MM.1S (cell line): ENCODE data around the gene R3HDM1.

Experiments
- DNase-seq: peaks from one replicate; pipeline ENCODE4 v3.0.0-alpha.2; 2015
- H2AFZ ChIP-seq: fragments of 300-600 bp; sonication (generic); 2 replicates; pipeline ENCODE4 v1.6.0; 2016; ENCODE audit warnings: antibody characterized with exemption, low read length
- H3F3A ChIP-seq: fragments of 300-600 bp; sonication (generic); 2 replicates; pipeline ENCODE4 v1.6.1; 2016; ENCODE audit warnings: mild to moderate bottlenecking, antibody characterized with exemption, low read length, moderate library complexity, mixed read lengths; ENCODE audit not compliant: insufficient read depth
- H3K27ac ChIP-seq: fragments of 300-600 bp; sonication (generic); 2 replicates; pipeline ENCODE4 v1.5.1; 2016; ENCODE audit warnings: mild to moderate bottlenecking, low read length
- H3K27me3 ChIP-seq: fragments of 300-600 bp; sonication (generic); replicated peaks from 2 replicates; pipeline ENCODE4 v1.6.0; 2016; ENCODE audit warnings: low read length; ENCODE audit not compliant: insufficient read depth
- H3K36me3 ChIP-seq: fragments of 300-600 bp; sonication (generic); replicated peaks from 2 replicates; pipeline ENCODE4 v1.6.1; 2016; ENCODE audit warnings: mild to moderate bottlenecking, low read length, mixed read lengths; ENCODE audit not compliant: insufficient read depth
- H3K4me1 ChIP-seq: fragments of 300-600 bp; sonication (generic); 2 replicates; pipeline ENCODE4 v1.6.1; 2016; ENCODE audit warnings: low read length, mixed read lengths
- H3K4me2 ChIP-seq: fragments of 300-600 bp; sonication (generic); 2 replicates; pipeline ENCODE4 v1.6.0; 2016; ENCODE audit warnings: low read depth, low read length
- H3K4me3 ChIP-seq: fragments of 300-600 bp; sonication (generic); 2 replicates; pipeline ENCODE4 v1.5.1; 2016; ENCODE audit warnings: low read length, mixed read lengths
- H3K79me2 ChIP-seq: fragments of 300-600 bp; sonication (generic); 2 replicates; pipeline ENCODE4 v1.6.1; 2016; ENCODE audit warnings: mixed run types, low read length, mixed read lengths
- H3K9ac ChIP-seq: fragments of 300-600 bp; sonication (generic); 2 replicates; pipeline ENCODE4 v1.6.1; 2016; ENCODE audit warnings: low read length, mixed read lengths
- H3K9me2 ChIP-seq: fragments of 300-600 bp; sonication (generic); replicated peaks from 2 replicates; pipeline ENCODE4 v1.6.1; 2016; ENCODE audit warnings: mild to moderate bottlenecking, low read length, mixed read lengths; ENCODE audit not compliant: insufficient read depth
- H3K9me3 ChIP-seq: fragments of 300-600 bp; sonication (generic); replicated peaks from 2 replicates; pipeline ENCODE4 v1.6.1; 2016; ENCODE audit warnings: mild to moderate bottlenecking, low read length, mixed read lengths; ENCODE audit not compliant: insufficient read depth
- H4K20me1 ChIP-seq: fragments of 300-600 bp; sonication (generic); 2 replicates; pipeline ENCODE4 v1.6.1; 2016; ENCODE audit warnings: mild to moderate bottlenecking, low read length, moderate library complexity, mixed read lengths; ENCODE audit not compliant: insufficient read depth
- EZH2 ChIP-seq: fragments of 300-600 bp; sonication (generic); optimal IDR thresholded peaks from 2 replicates; pipeline ENCODE3; 2017; ENCODE audit warnings: low read depth, mild to moderate bottlenecking, antibody characterized with exemption, low read length, mixed read lengths
- EZH2phosphoT487 ChIP-seq: fragments of 300-600 bp; sonication (generic); IDR thresholded peaks from 2 replicates; pipeline ENCODE4 v1.6.1; 2018; ENCODE audit warnings: antibody characterized with exemption, low read length
- TF ChIP-seq, protein P1 (sequence below): fragments of 300-600 bp; sonication (generic); IDR thresholded peaks from 2 replicates; pipeline ENCODE4 v1.5.1; 2016; ENCODE audit warnings: antibody characterized with exemption, low read length, mixed read lengths

The R3HDM1 gene

DNA sequence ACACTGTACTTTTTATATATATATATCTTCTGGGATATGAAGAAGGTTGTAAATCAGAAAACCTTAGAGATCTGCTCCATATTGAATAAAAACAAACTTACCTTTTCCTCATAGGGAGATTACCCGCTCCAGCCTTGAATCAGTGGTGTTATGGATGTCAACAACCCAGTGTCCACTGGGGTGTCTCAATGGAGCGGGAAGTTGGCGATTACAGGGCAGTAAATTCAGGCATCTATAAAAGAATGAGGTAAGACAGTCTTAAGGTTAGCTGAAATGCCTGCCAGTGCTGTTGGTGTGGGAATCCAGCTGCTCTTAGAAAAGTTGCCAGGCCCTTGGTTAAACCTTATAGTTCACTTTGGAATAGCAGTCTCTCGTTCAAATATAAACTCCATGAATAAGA, 102.3 kb downstream of the R3HDM1 start:
- Histone ChIP-seq H3K4me1 (no peaks in the 10 kb centered on the region), H3K36me3 (0 out of 2 replicates have a peak, but pooled peaks cover 6% of the 10 kb centered on the region), H3K4me3 (no peak overlapping the region), H3K27ac (no peak overlapping the region), H3F3A (no peaks in the 10 kb centered on the region), H3K9me3 (no peaks in the 10 kb centered on the region), H3K4me2 (no peak overlapping the region), H3K79me2 (no peaks in the 10 kb centered on the region), H4K20me1 (no peaks in the 10 kb centered on the region), H3K9me2 (no peaks in the 10 kb centered on the region), H2AFZ (no peak overlapping the region), H3K27me3 (no peaks in the 10 kb centered on the region), H3K9ac (no peak overlapping the region)
- DNase-seq = no peak
- TF ChIP-seq EZH2 (no peak), EZH2phosphoT487 (no peak)
- TF ChIP-seq, protein P1, sequence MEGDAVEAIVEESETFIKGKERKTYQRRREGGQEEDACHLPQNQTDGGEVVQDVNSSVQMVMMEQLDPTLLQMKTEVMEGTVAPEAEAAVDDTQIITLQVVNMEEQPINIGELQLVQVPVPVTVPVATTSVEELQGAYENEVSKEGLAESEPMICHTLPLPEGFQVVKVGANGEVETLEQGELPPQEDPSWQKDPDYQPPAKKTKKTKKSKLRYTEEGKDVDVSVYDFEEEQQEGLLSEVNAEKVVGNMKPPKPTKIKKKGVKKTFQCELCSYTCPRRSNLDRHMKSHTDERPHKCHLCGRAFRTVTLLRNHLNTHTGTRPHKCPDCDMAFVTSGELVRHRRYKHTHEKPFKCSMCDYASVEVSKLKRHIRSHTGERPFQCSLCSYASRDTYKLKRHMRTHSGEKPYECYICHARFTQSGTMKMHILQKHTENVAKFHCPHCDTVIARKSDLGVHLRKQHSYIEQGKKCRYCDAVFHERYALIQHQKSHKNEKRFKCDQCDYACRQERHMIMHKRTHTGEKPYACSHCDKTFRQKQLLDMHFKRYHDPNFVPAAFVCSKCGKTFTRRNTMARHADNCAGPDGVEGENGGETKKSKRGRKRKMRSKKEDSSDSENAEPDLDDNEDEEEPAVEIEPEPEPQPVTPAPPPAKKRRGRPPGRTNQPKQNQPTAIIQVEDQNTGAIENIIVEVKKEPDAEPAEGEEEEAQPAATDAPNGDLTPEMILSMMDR = no peak

GRCh38 chr2:135635212-135635835, 104.0 kb downstream of the R3HDM1 start:
- H3K79me2 ChIP-seq = no peaks in the 10 kb centered on the region
- H3K4me2 ChIP-seq = no peak overlapping the region
- no peaks in the 10 kb centered on the region for H3K9me2 ChIP-seq
- no peak overlapping the region for H3K9ac ChIP-seq
- DNase-seq = no peak
- H3F3A ChIP-seq = no peaks in the 10 kb centered on the region
- H3K36me3 ChIP-seq = 0 out of 2 replicates have a peak, but pooled peaks cover 6% of the 10 kb centered on the region
- no peak overlapping the region for H3K27ac ChIP-seq
- TF ChIP-seq, protein P1 = no peak
- TF ChIP-seq EZH2phosphoT487 = no peak
- no peak for TF ChIP-seq EZH2
- no peak overlapping the region for H3K4me3 ChIP-seq
- no peaks in the 10 kb centered on the region for H4K20me1 ChIP-seq
- H3K27me3 ChIP-seq = no peaks in the 10 kb centered on the region
- H2AFZ ChIP-seq = no peak overlapping the region
- no peaks in the 10 kb centered on the region for H3K4me1 ChIP-seq
- H3K9me3 ChIP-seq = no peaks in the 10 kb centered on the region

- Histone ChIP-seq H3K79me2 (no peaks in the 10 kb centered on the region), H3K36me3 (0 out of 2 replicates have a peak, but pooled peaks cover 6% of the 10 kb centered on the region), H3K27me3 (no peaks in the 10 kb centered on the region), H3K4me2 (no peak overlapping the region), H3K9ac (no peak overlapping the region), H3F3A (no peaks in the 10 kb centered on the region), H3K4me3 (no peak overlapping the region), H2AFZ (no peak overlapping the region), H3K27ac (no peak overlapping the region), H4K20me1 (no peaks in the 10 kb centered on the region), H3K4me1 (no peaks in the 10 kb centered on the region), H3K9me3 (no peaks in the 10 kb centered on the region), H3K9me2 (no peaks in the 10 kb centered on the region)
- DNase-seq = no peak
- TF ChIP-seq EZH2phosphoT487 = no peak
- no peak for TF ChIP-seq EZH2
- TF ChIP-seq, protein P1 = no peak
Observed at GRCh38 chr2:135636982-135637381, 105.7 kb downstream of the R3HDM1 start.
